Measurements from ENCODE around the gene ARL2BP.

The ARL2BP gene

DNA sequence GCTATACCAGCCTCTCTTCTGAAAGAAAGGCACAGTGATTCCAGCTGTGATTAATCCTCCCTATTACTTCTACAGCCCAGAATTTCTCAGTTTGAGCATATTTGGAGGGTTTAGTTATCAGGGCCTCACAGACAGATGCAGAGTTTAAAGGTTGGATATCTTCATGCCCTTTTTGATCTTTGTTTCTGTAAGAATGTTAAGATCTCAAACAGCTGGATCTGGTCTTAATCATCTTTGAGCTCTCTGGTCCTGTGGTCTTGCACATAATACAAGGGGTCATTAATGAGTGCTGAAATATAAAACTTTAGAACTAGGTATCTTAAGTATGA lies 9.1 kb upstream of the ARL2BP start:
- DNase-seq = no peak

DNA sequence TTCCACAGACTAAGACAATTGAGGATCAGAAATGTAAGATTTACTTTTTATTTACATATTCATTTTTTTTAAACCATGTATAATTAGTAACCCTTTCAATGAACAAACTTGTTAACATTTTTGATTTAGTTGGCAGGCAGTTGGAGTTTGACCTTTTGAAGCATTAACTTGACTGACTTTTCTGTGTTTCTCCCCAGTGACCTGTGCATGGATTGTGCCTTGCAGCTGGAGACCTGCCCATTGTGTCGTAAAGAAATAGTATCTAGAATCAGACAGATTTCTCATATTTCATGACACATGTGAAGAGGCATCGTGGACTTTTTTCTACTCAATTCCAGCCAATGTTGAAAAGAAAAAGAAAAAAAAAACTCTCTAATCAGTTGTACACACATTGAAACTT lies 6.4 kb upstream of the ARL2BP start:
- no peak for DNase-seq

DNA sequence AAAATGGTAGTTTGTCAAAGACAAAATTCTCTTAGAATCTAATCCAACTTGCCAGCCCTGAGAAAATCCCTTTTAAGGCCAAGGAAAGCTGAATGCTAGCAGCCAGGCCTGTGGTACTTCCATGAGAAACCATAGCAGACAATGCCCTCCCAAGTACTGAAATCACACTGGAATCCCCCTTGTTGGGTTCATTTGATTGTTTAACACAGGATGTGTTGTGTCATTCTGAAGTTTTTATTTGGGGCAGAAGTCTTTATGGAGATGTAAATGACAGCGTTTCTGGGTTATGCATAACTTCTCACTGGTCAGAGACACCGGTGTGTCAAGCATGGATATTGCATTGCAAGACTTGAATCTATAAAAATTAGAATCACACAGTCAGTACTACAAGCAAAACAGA lies 6.0 kb upstream of the ARL2BP start:
- DNase-seq = no peak

DNA sequence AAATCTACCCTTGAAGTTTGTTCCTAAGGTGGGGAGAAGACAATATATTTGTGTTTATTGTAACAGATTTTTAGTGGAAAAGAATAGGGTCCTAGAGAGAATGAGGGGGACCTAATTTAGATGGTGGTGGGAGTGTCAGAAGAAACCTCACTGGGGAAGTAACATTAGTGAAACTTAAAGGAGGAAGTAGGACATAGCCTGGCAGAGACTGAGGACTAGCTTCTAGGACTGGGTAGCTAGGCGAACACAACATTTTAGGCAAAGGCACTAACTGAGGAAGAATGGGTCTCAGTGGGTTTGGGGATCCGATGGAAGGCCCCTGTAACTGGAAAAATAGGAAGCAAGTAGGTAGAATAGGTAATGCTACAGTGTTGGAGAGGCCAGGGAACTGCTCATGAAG lies 4.2 kb upstream of the ARL2BP start:
- no peak for DNase-seq

DNA sequence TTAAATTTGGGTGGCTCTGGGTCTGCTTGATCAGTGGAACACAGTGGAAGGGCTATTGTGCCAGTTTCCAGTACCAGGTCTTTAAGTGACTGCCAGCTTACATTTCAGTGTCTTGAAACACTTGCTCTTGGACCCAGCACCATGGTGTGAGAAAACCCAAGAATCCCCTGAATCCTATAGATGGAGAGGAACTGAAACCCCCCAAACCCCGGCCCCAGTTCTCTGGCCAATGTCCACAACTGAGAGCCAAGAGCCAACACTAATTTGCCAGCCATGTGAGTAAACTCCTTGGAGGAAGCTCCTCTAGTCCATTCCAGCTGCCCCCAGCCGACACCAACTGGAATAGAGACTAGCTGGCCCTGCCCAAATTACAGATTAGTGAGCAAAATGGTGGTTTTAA lies 2.4 kb upstream of the ARL2BP start:
- no peak for DNase-seq

DNA sequence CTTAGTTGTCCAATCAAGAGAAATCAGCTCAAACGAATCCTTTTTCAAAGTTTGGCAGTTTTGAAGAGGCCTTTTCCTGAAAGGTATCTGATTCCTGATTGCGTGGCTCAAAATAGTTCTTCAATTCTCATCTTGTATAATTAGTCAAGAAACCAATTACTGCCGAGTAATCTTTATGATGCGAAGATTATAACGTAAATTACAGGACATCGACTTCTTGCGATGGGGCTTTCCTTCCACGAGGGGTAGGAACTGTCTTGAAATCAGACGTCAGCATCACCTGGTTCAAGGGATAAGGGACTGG lies 644 bp upstream of the ARL2BP start:
- DNase-seq = no peak

DNA sequence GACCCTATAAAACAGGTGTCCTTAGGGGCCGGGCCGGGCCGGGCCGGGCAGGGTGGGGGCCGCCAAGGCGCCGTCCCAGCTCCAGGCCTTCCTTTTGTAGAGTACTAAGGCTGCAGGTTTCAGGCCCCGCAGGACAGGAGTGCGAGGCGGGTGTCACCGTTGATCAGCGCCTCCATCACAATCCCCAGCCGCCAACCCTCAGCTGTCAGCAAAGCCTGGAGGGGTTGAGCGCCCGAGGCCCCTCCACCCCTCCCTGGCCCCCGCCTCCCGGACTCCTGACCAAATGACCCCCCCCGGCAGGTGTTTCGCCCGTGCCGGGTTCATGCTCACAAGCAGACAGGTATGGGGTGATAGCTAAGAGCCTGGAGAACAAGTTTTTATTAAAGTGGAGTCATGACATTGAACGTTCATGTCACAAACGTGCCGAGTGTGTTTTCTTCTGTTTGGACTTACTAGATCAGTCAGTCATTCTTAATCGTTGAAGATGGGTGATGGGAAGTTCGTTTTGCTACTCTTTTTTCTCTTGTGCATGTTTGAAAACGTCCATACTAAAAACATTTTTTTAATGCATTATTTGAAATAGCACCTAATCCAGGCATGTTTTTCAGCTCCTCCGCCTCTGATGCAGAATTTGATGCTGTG lies 534 bp downstream of the ARL2BP start:
- DNase-seq = no peak

DNA sequence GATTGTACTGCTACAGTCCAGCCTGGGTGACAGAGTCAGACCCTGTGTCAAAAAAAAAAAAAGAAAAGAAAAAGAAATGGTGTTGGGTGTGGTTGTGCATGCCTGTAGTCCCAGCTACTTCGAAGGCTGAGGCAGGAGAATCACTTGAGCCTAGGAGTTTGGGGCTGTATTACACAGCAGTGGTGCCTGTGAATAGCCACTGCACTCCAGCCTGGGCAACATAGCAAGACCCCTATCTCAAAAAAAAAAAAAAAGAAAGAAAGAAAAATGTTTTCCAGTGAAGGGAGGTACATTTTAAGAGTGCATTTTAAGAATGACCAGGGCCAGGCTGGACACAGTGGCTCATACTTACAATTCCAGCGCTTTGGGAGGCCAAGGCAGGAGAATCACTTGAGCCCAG lies 6.3 kb downstream of the ARL2BP start:
- DNase-seq = no peak

DNA sequence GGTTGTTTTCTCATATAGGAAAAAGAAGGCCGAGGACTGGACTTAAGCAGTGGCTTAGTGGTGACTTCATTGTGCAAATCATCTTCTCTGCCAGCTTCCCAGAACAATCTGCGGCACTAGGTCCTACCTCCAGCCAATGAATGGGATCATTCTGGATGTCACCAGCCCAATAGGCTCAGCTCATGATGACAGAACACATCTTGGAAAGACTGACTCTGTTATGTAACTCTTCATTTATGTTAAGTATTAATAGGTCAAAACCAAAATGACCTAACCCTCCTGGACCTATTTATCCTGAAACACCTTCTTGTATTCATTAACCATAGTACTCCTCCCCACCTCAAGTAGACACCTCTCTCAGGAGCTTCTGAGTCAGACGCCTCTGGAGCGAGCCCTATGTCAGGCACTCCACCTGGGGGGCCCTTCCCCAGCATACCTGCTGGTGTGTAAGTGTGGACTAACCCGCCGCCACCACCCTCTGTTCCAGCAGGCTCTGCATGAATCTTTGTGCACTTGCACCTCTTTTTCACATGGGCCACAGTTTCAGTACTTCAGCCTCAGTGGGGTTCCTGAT lies 7.2 kb downstream of the ARL2BP start:
- no peak for DNase-seq

DNA sequence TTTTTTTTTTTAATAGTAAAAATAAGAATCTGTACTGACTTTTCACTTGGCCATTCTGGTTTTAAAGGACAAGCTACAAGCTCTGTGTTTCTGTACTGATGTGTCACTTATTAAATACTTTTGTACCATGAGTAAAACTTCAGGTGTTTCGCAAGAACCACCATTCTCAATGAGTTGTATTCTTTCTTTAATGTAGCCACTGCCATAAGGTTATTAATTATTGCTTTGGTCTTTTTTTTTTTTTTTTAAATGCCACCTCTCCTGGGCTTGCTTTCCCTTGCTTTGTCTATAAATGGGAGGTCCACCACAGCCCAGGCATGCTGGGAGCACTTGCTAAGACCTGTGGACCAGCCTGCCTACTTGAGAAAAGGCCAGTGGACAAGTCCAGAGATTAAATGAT lies 8.4 kb downstream of the ARL2BP start:
- no peak for DNase-seq

DNA sequence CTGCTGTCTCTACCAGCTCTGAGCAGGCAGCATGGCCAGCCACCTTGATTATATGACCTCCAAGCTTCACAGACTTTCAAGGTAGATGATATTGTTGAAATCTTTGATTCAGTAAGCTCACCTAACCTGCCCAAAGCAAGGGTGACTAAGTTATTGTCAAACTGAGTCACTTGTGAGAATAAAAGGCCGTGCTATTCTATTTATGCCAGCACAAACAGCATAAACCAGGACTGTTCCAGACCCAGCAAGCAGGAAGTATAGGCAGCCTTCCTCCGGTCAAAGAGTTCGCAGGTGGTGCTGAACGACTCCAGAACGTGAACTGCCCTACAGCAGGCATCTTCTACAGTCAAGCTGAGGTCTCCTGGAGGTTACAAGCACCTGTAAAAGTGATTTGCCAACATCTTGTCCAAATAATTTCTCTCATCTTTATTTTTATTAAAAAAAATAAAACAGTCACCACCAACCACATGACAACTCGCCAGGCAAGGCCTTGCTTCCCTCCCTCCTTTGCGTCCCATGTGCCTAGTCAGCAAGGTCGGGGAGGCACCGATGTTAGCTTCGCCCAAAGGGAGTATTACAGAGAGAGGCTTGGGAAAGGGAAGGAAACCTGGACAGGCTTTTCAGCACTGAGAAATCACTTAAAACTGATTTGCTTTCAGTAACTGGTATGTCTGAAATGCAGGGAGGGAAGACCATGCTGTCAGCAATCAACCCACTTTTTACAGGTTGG lies 10.8 kb downstream of the ARL2BP start:
- DNase-seq = no peak

DNA sequence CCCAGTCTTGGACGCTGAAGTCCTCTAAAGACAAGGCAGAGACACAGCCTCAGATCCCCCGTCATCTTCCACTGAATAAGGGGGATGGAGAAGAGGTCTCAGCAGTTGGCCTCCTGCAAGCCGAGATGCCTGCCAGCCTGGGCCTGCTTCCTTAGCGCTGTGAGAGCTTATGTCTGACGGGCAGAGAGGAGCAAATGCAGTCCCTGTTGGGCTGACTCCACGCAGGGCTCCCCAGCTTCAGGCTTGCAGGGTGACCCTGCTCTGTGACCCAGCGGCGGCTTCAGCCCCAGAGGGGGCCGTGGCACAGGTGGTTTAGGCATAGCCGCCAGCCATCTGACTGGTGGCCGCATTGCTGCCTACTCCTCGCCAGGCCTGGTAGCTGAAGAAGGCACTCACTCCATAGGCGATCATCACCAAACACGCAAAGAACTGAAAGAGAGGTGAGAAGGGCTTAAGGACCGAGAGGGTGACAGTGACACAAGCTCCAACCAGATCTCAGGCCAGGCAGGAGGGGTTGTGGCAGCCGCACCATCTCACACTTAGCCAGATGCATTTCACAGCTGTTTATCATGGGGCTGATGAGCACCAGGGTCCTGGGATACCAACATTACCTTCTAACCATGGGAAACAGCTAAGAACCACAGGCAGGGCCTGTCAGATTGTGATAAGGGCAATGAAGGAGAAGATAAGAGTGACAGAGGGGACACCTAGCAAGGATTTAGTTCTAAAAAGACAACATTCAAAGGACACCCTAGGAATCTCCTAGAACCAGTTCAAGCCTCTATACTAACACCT lies 11.7 kb downstream of the ARL2BP start:
- no peak for DNase-seq

DNA sequence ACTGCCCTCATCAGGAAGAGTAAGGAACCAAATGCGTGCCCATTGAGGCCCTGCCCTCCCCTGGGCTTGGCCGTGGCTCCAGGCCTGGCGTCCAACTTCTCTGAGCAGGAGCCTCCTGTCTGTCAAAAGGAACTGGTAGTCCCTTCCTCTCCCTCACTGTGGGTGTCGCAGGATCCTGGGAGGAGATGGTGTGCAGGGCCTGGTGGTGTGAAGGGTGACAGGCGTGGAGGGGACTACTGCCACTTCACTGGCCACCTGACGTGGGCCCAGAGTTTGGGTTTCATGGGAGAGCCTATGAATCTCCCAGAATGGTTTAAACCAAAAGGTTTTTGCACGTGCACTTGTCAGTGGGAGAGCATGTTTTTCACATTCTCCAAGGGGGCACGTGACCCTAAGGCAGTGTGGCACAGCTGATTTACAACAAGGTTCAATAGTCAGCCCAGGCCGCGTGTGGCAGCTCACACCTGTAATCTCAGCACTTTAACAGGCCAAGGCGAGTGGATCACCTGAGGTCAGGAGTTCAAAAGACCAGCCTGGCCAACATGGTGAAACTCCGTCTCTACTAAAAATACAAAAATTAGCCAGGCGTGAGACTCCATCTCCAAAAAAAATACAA lies 12.5 kb downstream of the ARL2BP start:
- no peak for DNase-seq

DNA sequence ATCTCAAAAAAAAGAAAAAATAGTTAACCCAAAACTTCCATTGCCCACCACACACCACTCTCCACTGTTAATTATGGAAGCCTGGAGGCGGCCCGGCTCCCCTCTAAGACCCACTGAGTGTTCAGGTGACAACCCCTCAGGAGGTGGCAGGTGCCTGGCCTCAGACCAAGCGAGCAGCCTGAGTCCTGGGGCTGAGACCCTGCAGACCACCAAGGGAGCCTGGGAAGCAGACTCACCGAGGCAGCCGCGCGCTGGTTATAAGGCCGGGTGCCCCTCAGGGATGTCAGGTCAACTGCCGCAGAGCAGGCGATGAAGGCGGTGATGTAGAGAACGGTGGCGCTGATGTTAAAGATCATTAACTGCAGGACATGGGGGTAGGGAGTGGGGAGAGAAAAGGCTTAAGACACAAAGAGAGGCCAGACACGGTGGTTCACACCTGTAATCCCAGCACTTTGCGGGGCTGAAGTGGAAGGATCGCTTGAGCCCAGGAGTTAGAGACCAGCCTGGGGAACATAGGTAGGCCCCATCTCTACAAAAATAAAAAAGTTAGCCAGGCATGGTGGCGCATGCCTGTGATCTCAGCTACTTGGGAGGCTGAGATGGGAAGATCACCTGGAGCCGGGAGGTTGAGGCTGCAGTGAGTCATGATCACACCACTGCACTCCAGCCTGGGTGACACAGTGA lies 13.3 kb downstream of the ARL2BP start:
- no peak for DNase-seq

DNA sequence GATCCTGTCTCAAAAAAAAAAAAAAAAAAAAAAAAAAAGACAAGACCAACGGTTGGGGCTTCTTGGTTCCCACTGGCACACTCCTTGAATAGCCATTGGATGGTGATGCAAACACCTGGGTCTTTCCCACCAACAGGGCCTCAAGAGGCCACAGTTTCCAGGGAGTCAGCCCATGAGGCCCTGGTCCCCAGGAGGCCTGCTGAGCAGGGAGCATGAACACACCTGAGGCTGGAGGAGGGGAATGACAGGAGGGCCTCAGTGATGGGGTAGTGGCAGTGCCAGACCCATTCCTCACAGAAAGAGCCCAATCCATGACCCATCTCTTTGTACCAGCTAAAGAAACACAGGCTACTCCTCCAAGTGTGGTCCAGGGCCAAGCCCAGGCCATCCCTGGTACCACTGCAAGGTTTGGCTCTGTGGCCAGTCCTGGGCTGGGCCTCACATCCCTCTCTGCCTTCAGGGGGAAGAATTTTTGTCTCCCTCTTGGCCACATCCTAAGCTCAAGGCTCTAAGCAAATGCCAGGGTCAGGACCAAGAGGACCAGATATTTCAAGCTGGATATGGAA lies 13.9 kb downstream of the ARL2BP start:
- no peak for DNase-seq

DNA sequence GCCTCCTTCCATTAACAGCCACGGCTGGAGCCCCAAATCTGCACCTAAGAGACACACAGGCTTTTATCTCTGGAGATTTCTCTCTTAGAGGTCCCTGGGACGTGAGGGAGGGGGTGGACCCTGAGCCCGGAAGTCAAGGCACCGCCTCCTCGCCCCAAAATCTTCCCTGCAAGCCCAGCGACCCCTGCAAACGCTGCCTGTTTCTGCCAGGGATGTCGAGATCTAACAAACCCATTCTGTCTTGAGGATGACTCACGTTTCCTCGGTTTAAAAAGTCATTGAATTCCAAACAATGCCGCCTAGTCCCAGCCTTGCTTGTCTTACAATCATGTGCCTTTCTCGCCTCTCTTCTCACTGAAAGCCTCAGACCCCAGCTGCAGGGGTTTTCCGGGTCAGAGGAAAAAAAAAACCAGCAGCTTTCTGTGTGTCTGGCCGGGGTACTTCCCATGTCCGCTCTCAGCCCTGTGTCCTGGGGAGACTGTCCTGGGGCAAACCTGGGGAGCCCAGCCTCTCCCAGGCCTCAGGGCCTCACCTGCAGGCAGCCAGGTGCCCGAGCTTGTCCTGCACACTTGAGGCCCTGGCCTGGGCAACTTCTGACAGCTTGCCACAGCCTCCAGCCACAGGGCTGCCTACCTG lies 15.4 kb downstream of the ARL2BP start:
- DNase-seq = no peak

DNA sequence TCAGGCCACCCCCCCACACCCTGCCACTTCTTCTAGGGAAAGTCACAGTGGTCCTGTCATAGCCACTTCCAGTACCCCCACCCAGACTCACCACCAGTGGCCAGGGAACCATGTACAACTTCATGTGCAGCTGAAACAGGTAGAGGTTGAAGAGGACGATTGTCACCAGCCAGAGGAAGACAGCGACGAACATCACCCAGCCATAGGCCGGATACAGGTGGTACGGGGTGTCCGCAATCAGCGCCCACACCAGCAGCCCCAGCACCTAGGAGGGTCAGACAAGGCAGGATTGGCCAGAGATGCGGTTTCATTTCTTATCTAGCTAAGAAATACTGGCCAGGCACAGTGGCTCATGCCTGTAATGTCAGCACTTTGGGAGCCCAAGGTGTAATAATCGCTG lies 16.7 kb downstream of the ARL2BP start:
- no peak for DNase-seq

DNA sequence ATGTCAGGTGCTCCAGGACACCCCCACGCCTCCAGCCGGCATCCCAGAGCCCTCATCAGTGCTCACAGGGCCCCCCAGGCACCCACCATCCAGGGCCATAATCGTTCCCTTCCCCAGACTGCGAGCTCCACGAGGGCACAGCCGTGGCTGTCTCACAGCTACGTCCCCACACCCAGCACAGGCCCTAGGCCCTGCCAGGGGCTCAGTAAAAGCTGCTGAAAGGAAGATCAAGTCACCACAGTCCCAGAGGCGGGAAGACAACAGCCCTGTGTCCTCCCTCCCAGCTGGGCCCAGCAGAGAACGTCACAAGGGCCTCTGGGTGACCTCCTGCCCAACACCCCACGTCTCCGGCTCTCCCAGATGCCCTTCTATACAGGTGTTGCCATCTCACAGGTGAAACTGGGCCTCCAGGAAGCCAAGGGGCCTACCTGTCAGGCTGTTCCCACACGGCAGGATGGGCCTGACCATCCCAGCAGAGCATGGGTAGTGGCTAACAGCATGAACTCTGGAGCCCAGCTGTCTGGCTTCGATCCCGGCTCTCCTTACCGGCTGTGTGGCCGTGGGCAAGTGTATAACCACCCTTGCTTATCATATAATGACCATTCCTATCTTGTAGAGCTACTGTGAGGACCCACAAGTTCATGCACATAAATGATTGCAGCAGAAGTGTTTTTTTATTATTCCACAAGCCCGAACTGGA lies 17.9 kb downstream of the ARL2BP start:
- DNase-seq = no peak

DNA sequence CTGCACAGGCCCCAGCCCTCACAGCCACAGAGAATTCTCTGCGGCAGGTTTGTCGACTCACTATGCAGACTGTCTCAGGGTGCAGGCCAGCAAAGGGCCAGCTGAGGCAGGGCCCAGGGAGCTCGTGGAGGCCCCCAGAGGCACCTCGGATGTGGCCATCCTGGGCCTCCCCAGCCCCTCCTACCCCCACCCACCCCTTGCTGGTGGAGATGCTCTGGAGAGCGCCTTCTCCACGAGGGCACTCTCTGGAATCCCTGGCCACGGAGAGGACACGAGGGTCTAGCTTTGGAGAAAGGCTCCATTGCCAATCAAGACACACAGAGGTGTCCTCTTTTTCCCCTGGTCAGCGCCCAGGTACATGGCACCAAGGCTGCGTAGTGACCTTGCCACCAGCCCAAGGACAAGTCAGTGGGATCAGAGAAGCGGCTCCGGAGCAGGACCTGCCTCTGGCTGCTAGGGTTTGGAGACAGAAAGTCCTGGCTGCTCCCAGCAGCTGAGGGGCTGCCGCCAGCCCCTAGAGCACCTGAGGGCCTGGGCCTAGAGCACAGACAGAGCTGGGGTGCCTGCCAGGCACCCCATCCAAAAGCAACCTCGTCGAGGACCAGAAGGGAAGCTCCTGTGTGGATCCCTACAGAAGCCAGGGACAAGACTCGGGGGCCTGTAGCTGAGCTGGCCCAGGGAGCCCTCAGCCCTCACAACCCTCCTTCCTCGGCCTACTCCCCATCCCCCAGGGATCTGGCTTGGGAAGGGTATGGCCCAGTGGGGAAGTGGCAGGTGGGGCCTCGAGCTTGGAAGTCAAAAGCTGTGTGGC lies 18.7 kb downstream of the ARL2BP start:
- no peak for DNase-seq

DNA sequence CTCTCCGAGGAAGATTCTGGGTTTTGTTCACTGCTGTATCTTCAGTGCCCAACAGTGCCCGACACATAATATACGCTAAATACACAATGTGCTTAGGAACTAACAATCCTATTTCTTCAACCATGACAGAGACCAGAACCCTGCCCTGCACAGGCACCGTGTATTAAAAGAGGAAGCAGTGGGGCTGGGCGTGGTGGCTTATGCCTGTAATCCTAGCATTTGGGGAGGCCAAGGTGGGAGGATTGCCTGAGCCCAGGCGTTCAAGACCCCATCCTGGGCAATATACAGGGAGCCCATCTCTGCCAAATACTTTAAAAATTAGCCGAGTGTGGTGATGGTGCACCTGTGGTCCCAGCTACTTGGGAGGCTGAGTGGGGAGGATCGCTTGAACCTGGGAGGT lies 19.3 kb downstream of the ARL2BP start:
- DNase-seq = no peak

DNA sequence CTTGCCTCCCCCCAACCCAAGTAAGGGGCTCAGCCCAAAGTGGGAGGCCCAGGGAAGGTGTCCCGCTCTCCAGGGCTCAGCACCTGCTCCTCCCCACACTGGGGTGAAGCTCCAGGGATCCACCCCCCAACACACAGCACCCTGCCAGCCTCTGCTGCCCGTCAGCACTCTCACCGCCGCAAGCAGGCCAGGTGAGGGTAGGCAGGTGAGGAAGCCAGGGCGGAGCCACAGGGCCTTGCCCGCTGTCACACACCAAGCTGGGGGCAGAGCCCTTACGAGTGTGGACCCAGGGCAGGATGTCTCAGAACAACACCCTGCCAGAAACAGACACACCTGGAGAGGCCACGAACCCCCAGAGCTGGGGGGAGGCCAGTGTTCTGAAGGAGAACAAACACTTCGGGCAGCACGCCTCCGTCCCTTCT lies 19.9 kb downstream of the ARL2BP start:
- no peak for DNase-seq
